Suppressor macrophage (primary cell): ENCODE data around the gene TNS1.
A peak's percentile ranks its signal among the peaks of the same experiment; 100 is the strongest.
"Not testable (repeated sequence)": the region's sequence is repeated elsewhere in the genome, so short reads cannot be mapped to it uniquely, and the experiment has no call there.

ENCODE experiments used
- DNase-seq, 4 experiments: peaks; one replicate each; pipeline ENCODE4 v3.0.0-alpha.2; 2020 to 2022

TNS1 gene

DNA sequence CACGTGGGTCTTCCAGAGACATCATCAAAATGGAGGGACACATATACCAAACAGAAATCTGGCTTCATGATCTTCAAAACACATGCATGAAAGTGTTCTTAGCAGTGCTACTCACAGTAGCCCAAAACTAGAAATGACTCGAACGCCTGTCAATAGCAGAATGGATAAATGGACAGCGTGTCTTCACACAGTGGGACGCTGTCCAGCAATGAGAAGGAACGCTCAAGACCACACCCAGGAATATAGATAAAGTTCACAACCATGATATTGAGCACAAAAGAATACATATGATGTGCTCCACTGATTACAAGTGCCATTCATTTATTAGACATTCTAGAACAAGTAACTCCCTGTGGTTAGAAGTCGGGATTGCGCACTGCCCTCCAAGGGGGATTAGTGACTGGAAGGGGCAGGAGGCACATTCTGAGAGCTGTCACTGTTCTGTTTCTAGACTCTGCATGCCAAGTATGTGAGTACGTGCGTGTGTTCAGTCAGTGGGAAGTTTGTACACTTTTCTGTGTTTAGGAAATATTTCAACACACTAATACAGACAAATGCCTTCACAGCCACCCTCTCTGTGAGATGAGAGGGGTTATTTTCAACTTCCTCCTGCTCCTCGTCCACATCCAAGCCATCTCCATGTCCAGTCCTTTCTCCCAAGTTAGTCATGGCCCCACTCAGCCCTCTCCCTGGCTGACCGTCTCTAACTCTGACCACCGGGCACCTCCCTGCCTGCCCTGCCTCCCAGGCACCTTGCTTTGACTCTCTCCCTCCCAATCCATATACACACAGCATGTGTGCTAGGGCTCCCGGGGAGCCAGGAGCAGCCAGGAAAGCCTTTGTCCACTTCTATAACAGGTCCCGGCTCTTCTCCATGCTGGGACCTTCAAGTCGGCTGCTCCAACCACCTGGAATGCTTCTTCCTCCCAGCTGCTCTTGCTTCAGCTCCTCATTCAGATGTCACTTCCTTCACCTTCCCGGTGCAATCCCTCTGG lies 26.9 kb upstream of the TNS1 start:
- DNase-seq: peak in 2 of 4 experiments; percentile 21 to 44

DNA sequence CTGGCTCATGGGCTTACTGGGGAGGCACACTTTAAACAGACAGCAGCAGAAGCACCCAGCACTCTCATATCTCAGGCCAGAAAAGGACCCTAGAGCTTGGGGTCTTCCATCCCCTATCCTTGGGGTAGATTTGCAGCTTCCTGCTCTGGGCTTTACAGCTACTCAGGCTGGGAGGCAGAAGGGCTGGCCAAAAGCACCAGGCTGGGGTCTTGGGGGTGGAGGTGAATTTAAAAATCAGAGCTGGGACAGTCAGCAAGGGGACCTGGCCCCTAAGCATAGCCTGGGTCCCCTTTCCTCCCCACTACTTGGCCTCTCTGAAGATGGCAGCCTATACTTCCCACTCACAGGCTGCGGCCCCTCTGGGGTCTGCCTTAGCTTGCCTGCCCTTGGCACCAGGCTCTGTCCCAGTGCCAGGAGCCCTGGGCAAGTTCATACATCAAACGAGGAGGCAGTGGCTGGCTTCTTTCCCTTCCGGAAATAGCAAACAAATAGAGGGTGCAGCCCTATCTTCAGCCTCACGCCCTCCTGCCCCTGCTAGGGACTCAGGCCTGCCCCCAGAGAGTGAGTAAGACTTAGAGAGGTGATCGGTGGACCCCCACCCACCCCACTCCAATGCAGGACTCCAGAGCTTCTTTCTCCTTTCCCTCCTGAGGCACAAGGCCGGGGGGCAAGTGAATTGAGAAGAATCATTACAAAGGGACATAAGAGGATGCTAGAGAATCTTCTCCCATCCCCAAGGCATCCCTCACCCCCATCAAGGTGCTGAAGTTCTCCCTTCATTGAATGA lies 26.0 kb upstream of the TNS1 start:
- no peak for DNase-seq

DNA sequence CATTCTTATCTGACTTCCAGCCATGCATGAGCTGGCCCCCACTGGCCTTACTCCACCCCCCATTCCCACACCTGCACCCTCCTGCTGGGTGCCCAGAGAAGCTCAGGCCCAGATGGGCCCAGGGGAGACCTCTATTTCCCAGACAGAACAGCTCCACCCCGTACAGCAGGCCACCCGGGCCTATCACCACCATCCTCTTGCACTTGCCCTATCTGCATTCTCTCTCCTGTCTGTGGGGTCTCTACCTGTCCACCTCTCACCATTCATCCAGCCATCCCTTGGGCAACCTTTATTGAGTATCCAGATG lies 25.3 kb upstream of the TNS1 start:
- no peak for DNase-seq

DNA sequence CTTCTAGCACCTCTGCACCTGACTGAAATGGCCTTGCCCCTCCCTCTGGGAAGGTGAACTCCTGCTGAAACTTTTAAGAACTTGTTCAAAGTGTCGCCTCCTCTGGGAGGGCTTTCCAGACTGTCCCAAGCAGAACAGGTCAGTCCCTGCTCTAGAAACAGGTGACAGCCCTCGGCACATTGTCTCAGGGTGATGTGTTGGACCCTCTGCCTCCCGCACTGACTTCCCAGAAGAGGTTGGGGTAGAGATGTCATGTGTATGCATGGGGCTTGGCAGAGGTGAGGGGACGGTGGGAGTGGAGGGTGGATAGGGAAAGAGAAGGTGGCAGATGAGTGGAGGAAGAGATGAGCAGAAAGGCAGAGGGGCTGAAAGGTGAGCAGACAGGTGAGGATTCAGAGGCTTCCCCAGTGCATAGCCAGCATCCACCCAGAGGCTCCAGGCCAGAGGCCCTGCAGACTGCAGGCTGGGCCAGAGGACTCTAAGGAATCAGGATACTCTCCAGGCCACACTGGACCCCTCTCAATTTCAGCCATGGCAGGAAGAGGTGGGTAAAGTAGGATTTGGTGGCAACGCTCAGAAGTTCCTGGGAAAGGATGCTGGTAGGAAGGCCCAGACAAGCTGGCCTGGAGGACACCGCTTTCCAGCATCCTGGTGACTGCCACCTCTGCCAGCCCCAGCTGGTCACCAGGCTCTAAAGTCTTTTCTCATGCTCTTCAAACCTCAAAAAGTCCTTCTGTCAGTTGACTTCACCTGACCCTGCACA lies 24.8 kb upstream of the TNS1 start:
- no peak for DNase-seq

DNA sequence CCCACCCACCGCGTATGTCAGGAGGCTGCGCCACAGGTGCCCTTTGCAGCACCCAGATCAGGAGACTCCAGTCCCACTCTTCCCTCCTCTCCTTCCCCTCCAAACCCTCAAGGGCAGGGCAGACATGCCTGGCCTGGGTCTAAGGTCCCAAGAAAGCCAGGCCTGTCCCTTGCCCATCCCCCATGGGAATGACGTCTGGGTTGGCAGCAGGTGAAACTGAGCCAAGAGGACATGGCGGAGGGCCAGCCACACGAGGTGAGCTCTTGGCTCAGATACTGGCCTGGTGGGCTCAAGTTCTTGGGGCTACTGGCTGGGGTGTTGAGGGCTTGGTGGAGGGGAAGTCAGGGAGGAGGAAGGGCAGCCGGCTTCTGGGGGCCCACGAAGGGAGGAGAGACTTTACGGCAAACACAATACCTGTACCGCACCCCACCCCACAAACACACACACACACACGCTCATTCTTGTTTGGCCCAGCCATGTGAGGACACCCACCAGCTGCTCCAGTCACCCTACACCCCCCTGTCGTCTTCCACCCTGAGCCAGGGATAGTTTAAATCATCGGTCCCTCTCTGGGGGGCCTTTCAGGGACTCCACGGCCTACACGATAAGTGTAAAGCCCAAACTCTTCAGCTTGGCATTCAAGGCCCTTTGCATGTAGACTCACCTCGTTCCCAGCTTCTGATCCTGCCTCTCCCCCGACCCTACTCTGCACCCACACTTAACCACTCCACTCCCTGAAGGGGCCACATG lies 24.1 kb upstream of the TNS1 start:
- no peak for DNase-seq

DNA sequence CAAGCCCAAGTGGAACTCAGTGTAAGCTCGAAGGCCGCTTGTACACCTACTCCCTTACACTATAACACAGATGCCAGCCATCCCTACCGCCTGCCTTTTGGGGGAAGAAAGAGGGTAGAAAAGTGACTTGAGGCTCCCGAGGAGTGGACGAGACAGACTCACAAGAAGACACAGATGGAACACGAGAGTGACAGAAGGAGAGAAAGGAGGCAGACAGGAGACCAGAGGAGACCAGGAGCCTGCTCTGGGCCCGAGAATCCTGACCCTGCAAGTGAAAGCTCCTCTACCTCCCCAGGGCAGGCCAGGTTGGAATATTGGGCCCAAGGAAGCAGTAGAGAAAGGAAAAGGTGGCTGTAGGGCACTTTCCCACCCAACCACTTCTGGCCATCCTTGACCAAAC lies 23.4 kb upstream of the TNS1 start:
- no peak for DNase-seq

DNA sequence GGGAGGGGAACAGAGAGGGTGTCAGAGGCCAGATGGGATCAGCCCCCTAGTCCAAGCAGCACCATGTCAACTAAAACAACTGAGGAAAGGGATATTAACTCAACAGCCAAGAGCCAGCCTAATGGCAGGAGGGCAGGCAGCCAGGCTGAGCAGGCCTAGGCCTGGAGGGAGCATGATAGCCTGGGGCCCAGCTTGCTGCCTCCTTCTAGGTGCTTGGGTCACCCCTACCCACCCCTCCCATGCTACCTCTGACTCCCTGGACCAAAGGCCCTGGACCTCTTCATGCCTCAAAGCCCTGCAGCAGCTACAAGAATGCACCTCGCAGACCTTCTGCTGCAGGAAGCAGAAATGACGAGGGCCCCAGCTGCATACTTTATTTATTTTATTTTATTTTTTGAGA lies 22.1 kb upstream of the TNS1 start:
- no peak for DNase-seq

DNA sequence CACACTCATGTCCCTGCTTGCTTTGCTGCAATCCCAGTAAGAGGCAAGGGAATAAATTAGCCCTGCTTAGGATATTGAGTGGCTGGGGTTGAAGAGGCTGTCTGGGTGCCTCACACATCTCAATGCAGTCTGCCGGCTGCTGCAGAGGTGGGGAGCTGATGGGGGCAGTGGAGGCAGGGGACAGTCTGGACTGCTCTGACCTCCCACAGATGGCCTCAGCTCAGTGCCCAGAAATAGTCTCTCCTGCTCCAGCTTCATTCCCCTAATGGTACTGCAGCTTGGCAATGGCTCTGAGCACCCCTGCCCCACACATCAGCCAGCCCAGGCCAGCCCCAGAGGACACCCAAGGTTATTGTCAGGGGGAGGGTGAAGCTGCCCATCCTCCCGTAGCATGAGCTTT lies 21.5 kb upstream of the TNS1 start:
- no peak for DNase-seq

DNA sequence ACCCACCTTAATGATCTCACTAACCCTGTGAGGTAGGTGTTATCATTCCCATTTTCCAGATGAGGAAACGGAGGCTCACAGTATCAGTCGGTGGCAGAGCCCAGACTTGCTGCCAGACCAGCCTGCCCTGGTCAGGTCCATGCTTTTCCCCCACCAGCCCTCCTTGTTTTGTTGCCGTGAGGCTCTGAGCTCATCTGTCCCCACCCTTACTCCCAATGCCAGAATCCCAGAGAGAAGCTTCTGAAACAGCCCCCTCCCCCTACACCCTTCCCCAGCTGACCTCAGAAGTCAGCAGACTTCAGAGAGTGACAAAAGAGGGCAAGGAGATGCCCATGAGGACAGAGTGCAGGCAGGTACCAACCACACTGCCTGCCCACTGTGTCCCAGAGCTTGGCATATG lies 20.8 kb upstream of the TNS1 start:
- DNase-seq: no peak

DNA sequence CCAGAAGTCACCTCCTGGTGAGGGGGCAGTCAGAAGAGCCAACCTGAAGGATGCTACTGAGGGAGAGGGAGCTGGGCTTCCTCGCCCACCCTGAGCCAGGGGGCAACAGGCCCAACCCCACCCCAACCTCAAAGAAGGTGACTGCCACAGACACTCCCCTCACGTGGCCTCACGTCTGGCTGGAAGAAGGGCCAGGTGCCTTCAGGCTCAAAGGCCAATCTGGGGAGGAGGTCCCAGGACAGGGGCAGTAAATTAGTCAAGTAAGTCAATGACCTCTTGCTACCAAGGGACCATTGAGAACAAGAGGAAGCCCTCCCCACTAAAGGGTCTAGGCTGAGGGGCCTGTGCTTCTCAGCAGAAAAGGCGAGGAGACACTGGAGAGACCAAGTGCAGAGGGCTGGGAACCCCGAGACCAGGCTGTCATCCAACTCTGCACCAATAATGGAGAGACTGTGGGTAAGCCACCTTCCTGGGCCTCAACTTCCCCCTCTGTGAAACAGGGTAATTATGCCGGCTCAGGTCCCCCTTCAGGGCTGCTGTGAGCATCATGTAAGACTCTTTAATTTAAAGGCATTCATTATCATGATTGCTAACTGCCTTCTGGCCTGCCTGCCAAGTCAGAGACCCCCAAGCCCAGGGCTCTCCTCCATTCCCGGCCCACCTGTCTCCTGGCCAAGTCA lies 20.2 kb upstream of the TNS1 start:
- no peak for DNase-seq

DNA sequence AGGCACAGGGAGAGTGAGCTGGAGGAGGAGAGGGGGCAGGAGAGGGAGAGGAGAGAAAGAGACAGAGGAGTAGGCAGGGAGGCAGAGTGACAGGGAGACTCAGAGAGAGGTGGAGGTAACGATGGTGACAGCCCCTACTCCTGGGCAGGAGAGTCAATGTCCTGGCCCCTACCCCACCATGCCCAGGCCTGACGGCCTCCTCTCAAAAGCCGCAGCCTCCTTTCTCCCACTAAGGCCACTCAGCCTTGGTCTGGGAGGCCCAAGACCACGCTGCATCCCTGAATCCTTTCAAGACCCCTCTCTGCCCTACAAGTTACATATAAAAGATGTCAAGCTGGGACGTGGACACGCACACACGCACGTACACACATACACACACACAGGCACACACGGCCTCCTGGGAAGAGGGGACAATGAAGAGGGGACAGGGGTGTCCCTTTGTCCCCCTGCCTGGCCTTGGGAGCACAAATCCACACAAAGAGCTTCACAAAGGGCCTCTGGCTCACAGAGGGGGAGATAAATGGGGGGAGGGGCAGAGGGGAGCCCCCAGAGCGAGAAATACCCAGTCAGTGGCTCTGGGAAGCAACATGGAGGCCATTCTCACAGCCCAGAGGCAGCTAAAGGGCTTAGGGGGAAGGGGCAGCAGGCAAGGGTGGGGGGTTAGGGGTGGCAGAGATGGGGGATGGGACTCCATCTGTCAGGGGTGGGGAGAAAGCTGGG lies 19.5 kb upstream of the TNS1 start:
- no peak for DNase-seq

DNA sequence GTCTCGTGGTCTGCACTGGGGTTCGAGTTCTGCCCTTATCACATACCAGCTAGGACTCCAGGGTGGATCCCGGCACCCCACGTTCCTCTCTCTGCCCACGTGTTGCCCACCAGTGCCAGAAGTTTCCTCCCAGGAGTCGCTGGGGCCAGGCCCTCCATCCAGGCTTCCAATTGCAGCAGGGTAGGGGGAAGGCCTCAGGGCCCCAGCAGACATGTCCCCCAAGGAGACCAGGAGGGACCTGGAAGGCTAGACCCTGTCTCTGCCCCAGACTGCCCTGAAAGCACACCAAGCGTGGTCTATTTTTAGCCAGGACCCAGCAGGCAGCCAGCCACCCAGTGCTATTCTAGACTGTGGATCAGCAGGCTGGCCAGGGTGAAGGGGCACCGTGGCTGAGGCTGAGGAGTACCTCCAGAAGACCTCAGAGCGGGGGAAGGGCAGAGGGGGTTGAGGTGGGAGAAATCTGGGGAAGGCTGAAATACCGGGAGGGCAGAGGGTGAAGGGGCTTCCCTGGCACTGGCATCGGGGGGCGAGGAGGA lies 18.8 kb upstream of the TNS1 start:
- DNase-seq: no peak

DNA sequence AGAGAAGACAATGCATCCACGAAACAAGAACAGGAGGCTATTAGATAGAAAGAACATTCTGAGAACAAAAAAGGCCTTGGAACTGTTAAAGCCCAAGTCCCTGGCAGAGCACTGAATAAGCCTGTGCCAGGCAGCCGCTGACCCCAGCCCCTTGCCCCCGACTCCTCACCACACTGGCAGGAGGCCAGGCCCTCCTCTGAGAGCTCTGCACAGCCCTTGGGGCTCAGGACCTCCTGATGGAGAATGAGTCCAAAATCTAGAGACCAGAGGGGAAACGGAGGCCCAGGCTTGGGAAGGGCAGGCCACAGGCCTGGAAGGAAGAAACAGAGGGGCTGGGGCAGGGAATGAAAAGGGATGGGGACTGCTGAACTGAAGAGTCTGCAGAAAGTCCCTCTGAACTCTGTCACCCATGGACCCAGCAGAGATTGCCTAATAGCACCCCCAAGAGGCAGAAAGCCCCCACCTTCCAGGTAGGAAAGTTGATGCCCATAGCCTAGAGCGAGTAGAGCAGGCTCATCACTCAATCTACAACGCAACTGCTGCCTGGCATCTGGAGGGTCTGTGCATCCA lies 18.3 kb upstream of the TNS1 start:
- no peak for DNase-seq

DNA sequence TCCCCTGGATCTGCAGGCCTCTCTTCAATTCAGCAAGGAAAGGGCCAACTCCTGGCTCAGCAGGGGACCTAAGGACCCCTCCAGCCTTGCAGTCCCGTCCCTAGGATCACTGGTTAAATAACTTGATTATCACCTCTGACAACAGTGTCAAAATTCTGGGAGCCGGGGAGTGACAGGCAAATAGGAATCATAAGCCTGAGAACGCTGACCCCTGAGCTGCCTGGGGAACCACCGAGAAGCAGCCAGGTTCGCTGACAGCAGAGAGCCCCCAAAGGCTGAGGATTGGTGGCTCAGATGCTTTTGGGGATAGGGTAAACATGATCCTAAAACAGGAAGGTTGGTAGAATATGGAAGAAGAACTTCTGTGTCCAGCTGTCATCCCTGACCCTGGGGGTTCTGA lies 17.5 kb upstream of the TNS1 start:
- no peak for DNase-seq

DNA sequence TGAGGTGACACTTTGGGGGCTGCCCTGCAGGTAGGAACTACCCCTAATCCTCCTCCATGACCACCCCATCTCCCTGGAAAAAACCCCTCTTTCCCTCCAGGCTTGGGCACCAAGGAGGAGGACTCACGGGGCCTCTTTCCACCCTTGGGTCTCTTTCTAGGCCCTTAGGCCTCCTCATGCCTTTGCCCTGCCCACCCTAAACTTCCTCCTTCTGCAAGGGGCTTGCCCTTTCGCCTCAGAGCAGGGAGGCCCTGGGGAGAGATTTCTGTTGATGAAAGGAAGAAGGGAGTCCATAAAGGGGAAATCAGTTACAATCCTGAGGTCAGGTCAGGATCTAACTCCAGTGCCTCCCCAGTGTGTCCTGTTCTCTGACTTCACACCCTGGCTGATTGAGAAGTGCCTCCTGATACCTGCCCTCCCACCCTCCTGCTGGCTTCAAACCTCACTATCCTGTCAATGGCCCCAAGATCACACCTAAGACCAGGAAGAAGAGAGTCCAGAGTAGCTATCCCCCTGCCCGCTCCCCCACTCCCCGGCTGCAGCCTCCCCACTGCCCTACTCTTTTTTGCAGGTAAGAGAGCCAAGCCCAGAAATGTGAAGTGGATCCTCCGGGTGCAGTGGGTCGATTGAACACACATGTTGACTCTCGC lies 16.7 kb upstream of the TNS1 start:
- peak; percentile 59 to 76 (median 72) for DNase-seq

DNA sequence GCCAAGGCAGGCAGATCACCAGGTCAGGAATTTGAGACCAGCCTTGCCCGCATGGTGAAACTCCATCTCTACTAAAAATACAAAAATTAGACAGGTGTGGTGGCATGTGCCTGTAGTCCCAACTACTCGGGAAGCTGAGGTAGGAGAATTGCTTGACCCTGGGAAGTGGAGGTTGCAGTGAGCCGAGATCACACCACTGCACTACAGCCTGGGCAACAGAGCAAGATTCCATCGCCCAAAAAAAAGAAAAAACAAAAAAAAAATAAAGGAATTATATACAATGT lies 16.0 kb upstream of the TNS1 start:
- DNase-seq: not testable (repeated sequence)

DNA sequence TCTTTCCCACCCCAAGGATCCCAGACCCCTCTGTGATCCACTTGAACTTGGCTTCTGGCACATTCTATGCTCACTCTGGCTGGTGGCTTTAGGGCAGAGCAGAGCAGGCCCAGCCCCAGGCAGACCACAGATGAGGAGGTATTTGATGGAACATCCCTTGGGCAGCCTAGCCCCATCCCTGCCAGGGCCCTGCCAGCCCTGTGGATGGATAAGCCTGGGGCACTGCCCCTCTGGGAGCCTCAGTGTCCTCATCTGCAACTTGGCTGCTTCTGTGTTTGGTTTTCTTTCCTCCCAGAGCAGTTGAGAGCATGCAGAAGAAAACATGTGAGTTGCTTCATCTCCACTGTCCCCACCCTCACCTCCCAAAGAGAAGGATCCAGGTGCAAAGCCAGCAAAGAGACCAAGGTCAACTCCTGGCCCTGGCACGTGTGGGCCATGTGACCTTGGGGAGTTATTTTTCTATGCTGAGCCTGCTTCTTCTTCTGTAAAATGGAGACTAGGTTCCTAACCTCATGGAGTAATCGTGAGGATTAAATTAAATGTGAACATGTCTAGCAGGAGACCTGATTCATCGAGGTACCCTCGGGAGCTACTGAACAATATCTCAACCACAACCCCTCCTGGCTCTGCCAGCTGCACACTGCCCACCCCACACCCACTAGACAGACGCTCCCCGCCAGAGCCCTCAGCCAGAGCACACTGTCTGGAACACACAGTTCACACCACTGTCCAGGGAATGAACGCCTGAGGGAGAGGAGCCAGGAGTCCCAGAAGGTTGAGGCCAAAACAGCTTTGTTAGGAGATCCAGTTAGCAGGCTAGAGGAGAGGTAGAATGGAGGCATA lies 14.6 kb upstream of the TNS1 start:
- no peak for DNase-seq

DNA sequence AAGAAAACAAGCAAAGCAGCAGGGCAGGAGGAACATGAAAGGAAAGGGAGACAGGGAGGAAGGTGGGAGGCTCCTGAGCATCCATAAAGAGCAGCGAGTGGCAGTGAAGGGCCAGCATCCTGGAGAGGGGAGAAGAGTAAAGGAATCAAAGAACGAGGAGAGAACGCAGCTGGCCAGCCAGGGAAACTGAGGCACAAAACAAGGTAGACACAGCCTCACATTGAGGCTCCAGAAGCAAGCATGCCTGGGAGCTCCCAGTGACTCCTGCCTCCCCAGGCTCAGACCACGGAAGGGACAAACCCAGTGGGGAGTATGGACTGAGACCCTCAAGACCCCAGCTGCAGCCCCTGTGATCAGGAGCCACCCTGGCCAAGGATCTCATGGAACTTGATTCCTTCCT lies 14.0 kb upstream of the TNS1 start:
- no peak for DNase-seq
